IMR-90 (cell line): Measurements from ENCODE around the gene RAB43. TPM values are rescaled to one million over a fixed set of nuclear protein-coding genes. Genes with fewer than 3 reads are reported as not detected.

Source experiments
- polyA plus RNA-seq, 3 experiments: library from polyadenylated mRNA; depleted of rRNA; stranded (reverse); fragments of >200 nt; gene quantifications; 2 replicates each; pipeline ENCODE4 v1.2.3, GENCODE V29; 2012; ENCODE audit warnings: low replicate concordance in 1 of 3
- total RNA-seq: library from RNA; depleted of rRNA; stranded (reverse); fragments of >200 nt; gene quantifications from 2 replicates; pipeline ENCODE4 v1.2.3, GENCODE V29; 2012; rRNA removed

Gene RAB43
- total and polyA plus RNA-seq, 2 of the 4 experiments (the other 2 are of a cell fraction): 9.9 to 14.0 TPM

Other genes starting within 250 kb of the RAB43 start
- gene ACAD9, start 242.2 kb downstream of the RAB43 start, total RNA-seq: 31.2 and 34.4 TPM in 2 replicates
- 40.8 and 41.3 TPM in 2 replicates for gene ACAD9, start 242.2 kb downstream of the RAB43 start, polyA plus RNA-seq (2012; rRNA removed)
- not detected in 2 replicates for gene CFAP92, start 127.7 kb downstream of the RAB43 start, total RNA-seq
- not detected in 2 replicates for gene CFAP92, start 127.7 kb downstream of the RAB43 start, polyA plus RNA-seq (2012; rRNA removed)
- not detected in 2 replicates for gene EFCC1, start 120.5 kb downstream of the RAB43 start, total RNA-seq
- not detected in 2 replicates for gene EFCC1, start 120.5 kb downstream of the RAB43 start, polyA plus RNA-seq (2012; rRNA removed)
- gene GP9, start 61.0 kb downstream of the RAB43 start, total RNA-seq: not detected in 2 replicates
- gene GP9, start 61.0 kb downstream of the RAB43 start, polyA plus RNA-seq (2012; rRNA removed): not detected in 2 replicates
- 28.5 and 39.7 TPM in 2 replicates for gene ISY1, start 39.3 kb upstream of the RAB43 start, total RNA-seq
- gene ISY1, start 39.3 kb upstream of the RAB43 start, polyA plus RNA-seq (2012; rRNA removed): 29.6 and 31.5 TPM in 2 replicates
- 223 and 266 TPM in 2 replicates for gene CNBP, start 62.1 kb upstream of the RAB43 start, total RNA-seq
- 186 and 217 TPM in 2 replicates for gene CNBP, start 62.1 kb upstream of the RAB43 start, polyA plus RNA-seq (2012; rRNA removed)
- 440 and 446 TPM in 2 replicates for gene COPG1, start 127.8 kb upstream of the RAB43 start, total RNA-seq
- gene COPG1, start 127.8 kb upstream of the RAB43 start, polyA plus RNA-seq (2012; rRNA removed): 179 and 203 TPM in 2 replicates
- 25.8 and 26.0 TPM in 2 replicates for gene HMCES, start 157.1 kb upstream of the RAB43 start, total RNA-seq
- gene HMCES, start 157.1 kb upstream of the RAB43 start, polyA plus RNA-seq (2012; rRNA removed): 25.9 and 30.5 TPM in 2 replicates